GM12878 (cell line): ENCODE results near the gene PHYH. TPM values are rescaled to one million over a fixed set of nuclear protein-coding genes. Genes with fewer than 3 reads are reported as not detected.

Experiments
- ATAC-seq: fragments of 200-7000 bp; cut with Tn5 transposase; 3 replicates; pipeline ENCODE4 v1.9.1; 2020; ENCODE audit warnings: mild to moderate bottlenecking, moderate library complexity
- BruUV-seq: library from RNA; stranded (reverse); fragments of 400-500 nt; replicated peaks from 2 replicates; lab custom pipeline; 2021; lab: Mats Ljungman, UMichigan
- CTCF ChIA-PET: fragments of 300-600 bp; sonication (Branson Sonifier 250); formaldehyde crosslinking; extraction: SDS; loops from one replicate; lab custom pipeline; 2021; ENCODE audit warnings: inconsistent platforms; lab: Yijun Ruan, JAX
- POLR2A ChIA-PET: fragments of 350-600 bp; formaldehyde crosslinking; extraction: SDS; loops from one replicate; lab custom pipeline; 2021; ENCODE audit warnings: inconsistent platforms; lab: Charles Lee
- RAD21 ChIA-PET: fragments of 300-600 bp; sonication (Branson Sonifier 250); formaldehyde crosslinking; loops from one replicate; lab custom pipeline; 2023; ENCODE audit warnings: antibody characterized with exemption; ENCODE audit not compliant: unreplicated experiment; lab: Charles Lee
- SMC1A ChIA-PET: fragments of 300-600 bp; sonication (Branson Sonifier 250); formaldehyde crosslinking; loops from one replicate; lab custom pipeline; 2023; ENCODE audit not compliant: unreplicated experiment, uncharacterized antibody; lab: Charles Lee
- DNase-seq: peaks from one replicate; pipeline ENCODE4 v3.0.0-alpha.2; 2011; ENCODE audit warnings: low read depth, low spot score
- FAIRE-seq: peaks from 3 replicates; lab custom pipeline; 2011; peaks lifted over from hg19 to GRCh38; lab: Jason Lieb, UNC
- H2AFZ ChIP-seq: 2 replicates; pipeline ENCODE4 v1.6.0; 2011; ENCODE audit warnings: low read depth, low read length, control low read depth; ENCODE audit not compliant: control insufficient read depth
- H3K27ac ChIP-seq: 2 replicates; pipeline ENCODE4 v1.5.1; 2011; ENCODE audit warnings: control low read depth; ENCODE audit not compliant: control insufficient read depth, insufficient read depth
- H3K27me3 ChIP-seq, 2 experiments: replicated peaks in 1 of 2; 2 replicates each; pipeline versions ENCODE4 v1.6.0 to v1.6.1; 2011; ENCODE audit warnings: low read length in 1 of 2; ENCODE audit not compliant: control insufficient read depth in 2 of 2, insufficient read depth in 2 of 2
- H3K36me3 ChIP-seq, 2 experiments: 2 replicates each; pipeline ENCODE4 v1.5.1; 2011; ENCODE audit warnings: low read length in 1 of 2; ENCODE audit not compliant: control insufficient read depth in 2 of 2, insufficient read depth in 2 of 2
- H3K4me1 ChIP-seq: 2 replicates; pipeline ENCODE4 v1.6.1; 2011; ENCODE audit warnings: mild to moderate bottlenecking, low read length, moderate library complexity, mixed read lengths; ENCODE audit not compliant: control insufficient read depth, insufficient read depth
- H3K4me2 ChIP-seq: 2 replicates; pipeline ENCODE4 v1.6.0; 2011; ENCODE audit warnings: control low read depth; ENCODE audit not compliant: control insufficient read depth, insufficient read depth
- H3K4me3 ChIP-seq: fragments of 200-600 bp; sonication (generic); 2 replicates; pipeline ENCODE4 v1.5.1; 2016
- H3K79me2 ChIP-seq: 2 replicates; pipeline ENCODE4 v1.6.0; 2011; ENCODE audit warnings: low read length; ENCODE audit not compliant: control insufficient read depth, insufficient read depth
- H3K9ac ChIP-seq: 2 replicates; pipeline ENCODE4 v1.8.0; 2011; ENCODE audit warnings: low read length, control low read depth, mixed read lengths; ENCODE audit not compliant: control insufficient read depth, insufficient read depth
- H3K9me3 ChIP-seq: replicated peaks from 3 replicates; pipeline ENCODE4 v1.5.1; 2011; ENCODE audit warnings: mild to moderate bottlenecking, low read length; ENCODE audit not compliant: control insufficient read depth, insufficient read depth
- H4K20me1 ChIP-seq: 2 replicates; pipeline ENCODE4 v1.6.0; 2011; ENCODE audit not compliant: control insufficient read depth, insufficient read depth
- BRCA1 ChIP-seq: IDR thresholded peaks from 2 replicates; pipeline ENCODE4 v1.6.1; 2011; ENCODE audit warnings: low read depth, low read length, improper control_type of control experiment
- CREB1 ChIP-seq: IDR thresholded peaks from 2 replicates; pipeline ENCODE4 v1.6.1; 2012; ENCODE audit warnings: low read depth, mild to moderate bottlenecking, inconsistent platforms
- EGR1 ChIP-seq, 2 experiments: IDR thresholded peaks; 1 replicate in 1 of 2; 2 replicates in 1 of 2; pipeline ENCODE4 v1.6.1; 2011 to 2012; ENCODE audit warnings: low read depth in 2 of 2, low read length in 2 of 2, borderline replicate concordance in 1 of 2, mild to moderate bottlenecking in 1 of 2, moderate library complexity in 1 of 2
- FOXK2 ChIP-seq: fragments of 450-650 bp; IDR thresholded peaks from 2 replicates; pipeline ENCODE4 v1.6.1; 2017; ENCODE audit warnings: mild to moderate bottlenecking, moderate library complexity
- HDAC6 ChIP-seq: fragments of 200-600 bp; sonication (generic); IDR thresholded peaks from one replicate; pipeline ENCODE4 v1.8.0; 2017; ENCODE audit warnings: antibody characterized with exemption; ENCODE audit not compliant: unreplicated experiment
- IRF4 ChIP-seq: IDR thresholded peaks from 2 replicates; pipeline ENCODE4 v1.6.1; 2011; ENCODE audit warnings: low read depth, low read length
- POU2F2 ChIP-seq: IDR thresholded peaks from 3 replicates; pipeline ENCODE4 v1.6.1; 2011; ENCODE audit warnings: low read depth, mild to moderate bottlenecking, low read length, borderline replicate concordance
- TARDBP ChIP-seq: IDR thresholded peaks from 2 replicates; pipeline ENCODE4 v1.6.1; 2016; ENCODE audit warnings: borderline replicate concordance
- ZBED1 ChIP-seq: IDR thresholded peaks from 2 replicates; pipeline ENCODE4 v1.6.1; 2016; ENCODE audit warnings: borderline replicate concordance
- ZSCAN29 ChIP-seq: fragments of 450-650 bp; IDR thresholded peaks from 2 replicates; pipeline ENCODE4 v1.6.1; 2017; ENCODE audit warnings: mild to moderate bottlenecking, moderate library complexity
- WGBS: methylation state at CpG from one replicate; pipeline ENCODE4 v1.1.6; 2016; ENCODE audit warnings: low lambda C conversion rate; ENCODE audit not compliant: insufficient replicate concordance, insufficient coverage; ENCODE audit errors: missing lambda C conversion rate; 5-methylcytosine and 5-hydroxymethylcytosine counted together
- in situ Hi-C: fragments of 300-500 bp; cut with MboI; formaldehyde crosslinking; loops from 9 replicates; pipeline ENCODE4 v1.14.3; 2018; ENCODE audit warnings: mixed read lengths
- intact Hi-C: fragments of 100-400 bp; cut with micrococcal nuclease; formaldehyde crosslinking; loops from one replicate; pipeline ENCODE4 v1.14.2; 2022; ENCODE audit not compliant: unreplicated experiment
- polyA plus RNA-seq, 11 experiments: library from polyadenylated mRNA; depleted of rRNA in 4 of 11; unstranded in 6 of 11; stranded (reverse) in 5 of 11; fragments of >200 nt; fragmentation: Nextera tagmentation in 4 of 11; fragmentation: Illumina TruSeq in 1 of 11; extraction: Ambion mirVana in 4 of 11; extraction: Trizol in 1 of 11; gene quantifications; 1 replicate in 1 of 11; 2 replicates in 10 of 11; pipeline versions ENCODE4 v1.2.1 to v1.2.3, GENCODE V29; 2011 to 2016; ENCODE audit warnings: inconsistent platforms in 2 of 11, missing spikeins in 2 of 11, low read depth in 1 of 11
- total RNA-seq, 4 experiments: library from RNA; depleted of rRNA in 3 of 4; stranded (reverse); fragments of >200 nt in 3 of 4; fragmentation: Illumina TruSeq in 1 of 4; extraction: Trizol in 1 of 4; gene quantifications; 2 replicates each; pipeline versions ENCODE4 v1.2.1 to v1.2.3, GENCODE V29; 2013 to 2021
- TF ChIP-seq, protein P1 (sequence below): fragments of 450-650 bp; IDR thresholded peaks from 2 replicates; pipeline ENCODE4 v1.6.1; 2014; ENCODE audit warnings: mild to moderate bottlenecking
- TF ChIP-seq, protein P2 (sequence below): IDR thresholded peaks from 2 replicates; pipeline ENCODE4 v1.6.1; 2012; ENCODE audit warnings: mild to moderate bottlenecking, low read depth, low read length
- TF ChIP-seq, protein P3 (sequence below): fragments of 450-650 bp; IDR thresholded peaks from 2 replicates; pipeline ENCODE4 v1.6.1; 2018; ENCODE audit warnings: borderline replicate concordance, mild to moderate bottlenecking; ENCODE audit not compliant: partially characterized antibody
- TF ChIP-seq, protein P4 (sequence below): fragments of 450-650 bp; IDR thresholded peaks from 2 replicates; pipeline ENCODE4 v1.6.1; 2016; ENCODE audit warnings: mild to moderate bottlenecking, moderate library complexity, borderline replicate concordance

PHYH gene
- total and polyA plus RNA-seq, 10 of the 15 experiments (the other 5 are each of a cell fraction or from before 2014, with no cell fraction given): 3.2 to 10.3 (median 5.0) TPM

DNA sequence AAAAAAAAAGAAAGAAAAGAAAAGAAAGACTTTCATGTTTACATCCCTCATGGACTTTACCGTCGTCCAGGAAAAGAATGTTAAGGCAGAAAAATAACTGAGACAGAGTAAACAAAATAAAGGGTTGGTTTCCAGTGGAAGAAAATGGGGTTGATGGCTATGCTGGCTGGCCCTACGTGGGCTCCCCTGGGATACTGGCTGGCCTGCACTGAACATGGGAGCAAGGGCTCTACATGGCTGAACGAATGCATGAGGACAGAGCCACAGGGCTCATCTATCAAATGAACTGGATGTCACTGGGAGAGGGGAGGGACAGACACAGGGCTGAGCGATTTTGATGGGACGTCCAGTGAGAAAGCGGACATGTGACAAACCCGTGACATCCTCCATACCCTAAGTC is 63.2 kb downstream of the PHYH start:
- Histone ChIP-seq H3K4me3 (no peak overlapping the region), H3K4me1 (no peaks in the 10 kb centered on the region), H4K20me1 (no peaks in the 10 kb centered on the region), H3K9ac (no peak overlapping the region), H3K27ac (no peak overlapping the region), H2AFZ (no peak overlapping the region), H3K27me3 (no peaks in the 10 kb centered on the region), H3K79me2 (no peaks in the 10 kb centered on the region), H3K4me2 (no peak overlapping the region), H3K9me3 (no peaks in the 10 kb centered on the region), H3K36me3 (no peaks in the 10 kb centered on the region)
- SMC1A ChIA-PET: no interaction called here
- in situ Hi-C loops: no loop called here
- FAIRE-seq (no peak), ATAC-seq (no peak), DNase-seq (no peak)
- WGBS: 37% methylated on average over 8 of the region's 8 CpGs
- RAD21 ChIA-PET: no interaction called here
- POLR2A ChIA-PET: interaction anchor here (0.6 kb wide), 1 partner anchor 280 kb away, joined by 5 read pairs; no protein-coding TSS in a partner anchor
- no TSS peak for BruUV-seq
- CTCF ChIA-PET: no interaction called here
- intact Hi-C loops: no loop called here
- TF ChIP-seq, protein P1, sequence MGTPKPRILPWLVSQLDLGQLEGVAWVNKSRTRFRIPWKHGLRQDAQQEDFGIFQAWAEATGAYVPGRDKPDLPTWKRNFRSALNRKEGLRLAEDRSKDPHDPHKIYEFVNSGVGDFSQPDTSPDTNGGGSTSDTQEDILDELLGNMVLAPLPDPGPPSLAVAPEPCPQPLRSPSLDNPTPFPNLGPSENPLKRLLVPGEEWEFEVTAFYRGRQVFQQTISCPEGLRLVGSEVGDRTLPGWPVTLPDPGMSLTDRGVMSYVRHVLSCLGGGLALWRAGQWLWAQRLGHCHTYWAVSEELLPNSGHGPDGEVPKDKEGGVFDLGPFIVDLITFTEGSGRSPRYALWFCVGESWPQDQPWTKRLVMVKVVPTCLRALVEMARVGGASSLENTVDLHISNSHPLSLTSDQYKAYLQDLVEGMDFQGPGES: no peak
- no peak for TF ChIP-seq IRF4
- TF ChIP-seq POU2F2: no peak
- TF ChIP-seq EGR1 (IDR thresholded peaks at IDR 0.05; ENCODE audit: borderline replicate concordance in 1 of 2, low read depth in 2 of 2, low read length in 2 of 2): no peak
- no peak for TF ChIP-seq FOXK2
- TF ChIP-seq, protein P2, sequence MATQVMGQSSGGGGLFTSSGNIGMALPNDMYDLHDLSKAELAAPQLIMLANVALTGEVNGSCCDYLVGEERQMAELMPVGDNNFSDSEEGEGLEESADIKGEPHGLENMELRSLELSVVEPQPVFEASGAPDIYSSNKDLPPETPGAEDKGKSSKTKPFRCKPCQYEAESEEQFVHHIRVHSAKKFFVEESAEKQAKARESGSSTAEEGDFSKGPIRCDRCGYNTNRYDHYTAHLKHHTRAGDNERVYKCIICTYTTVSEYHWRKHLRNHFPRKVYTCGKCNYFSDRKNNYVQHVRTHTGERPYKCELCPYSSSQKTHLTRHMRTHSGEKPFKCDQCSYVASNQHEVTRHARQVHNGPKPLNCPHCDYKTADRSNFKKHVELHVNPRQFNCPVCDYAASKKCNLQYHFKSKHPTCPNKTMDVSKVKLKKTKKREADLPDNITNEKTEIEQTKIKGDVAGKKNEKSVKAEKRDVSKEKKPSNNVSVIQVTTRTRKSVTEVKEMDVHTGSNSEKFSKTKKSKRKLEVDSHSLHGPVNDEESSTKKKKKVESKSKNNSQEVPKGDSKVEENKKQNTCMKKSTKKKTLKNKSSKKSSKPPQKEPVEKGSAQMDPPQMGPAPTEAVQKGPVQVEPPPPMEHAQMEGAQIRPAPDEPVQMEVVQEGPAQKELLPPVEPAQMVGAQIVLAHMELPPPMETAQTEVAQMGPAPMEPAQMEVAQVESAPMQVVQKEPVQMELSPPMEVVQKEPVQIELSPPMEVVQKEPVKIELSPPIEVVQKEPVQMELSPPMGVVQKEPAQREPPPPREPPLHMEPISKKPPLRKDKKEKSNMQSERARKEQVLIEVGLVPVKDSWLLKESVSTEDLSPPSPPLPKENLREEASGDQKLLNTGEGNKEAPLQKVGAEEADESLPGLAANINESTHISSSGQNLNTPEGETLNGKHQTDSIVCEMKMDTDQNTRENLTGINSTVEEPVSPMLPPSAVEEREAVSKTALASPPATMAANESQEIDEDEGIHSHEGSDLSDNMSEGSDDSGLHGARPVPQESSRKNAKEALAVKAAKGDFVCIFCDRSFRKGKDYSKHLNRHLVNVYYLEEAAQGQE: no peak
- no peak for TF ChIP-seq ZBED1
- TF ChIP-seq, protein P3, sequence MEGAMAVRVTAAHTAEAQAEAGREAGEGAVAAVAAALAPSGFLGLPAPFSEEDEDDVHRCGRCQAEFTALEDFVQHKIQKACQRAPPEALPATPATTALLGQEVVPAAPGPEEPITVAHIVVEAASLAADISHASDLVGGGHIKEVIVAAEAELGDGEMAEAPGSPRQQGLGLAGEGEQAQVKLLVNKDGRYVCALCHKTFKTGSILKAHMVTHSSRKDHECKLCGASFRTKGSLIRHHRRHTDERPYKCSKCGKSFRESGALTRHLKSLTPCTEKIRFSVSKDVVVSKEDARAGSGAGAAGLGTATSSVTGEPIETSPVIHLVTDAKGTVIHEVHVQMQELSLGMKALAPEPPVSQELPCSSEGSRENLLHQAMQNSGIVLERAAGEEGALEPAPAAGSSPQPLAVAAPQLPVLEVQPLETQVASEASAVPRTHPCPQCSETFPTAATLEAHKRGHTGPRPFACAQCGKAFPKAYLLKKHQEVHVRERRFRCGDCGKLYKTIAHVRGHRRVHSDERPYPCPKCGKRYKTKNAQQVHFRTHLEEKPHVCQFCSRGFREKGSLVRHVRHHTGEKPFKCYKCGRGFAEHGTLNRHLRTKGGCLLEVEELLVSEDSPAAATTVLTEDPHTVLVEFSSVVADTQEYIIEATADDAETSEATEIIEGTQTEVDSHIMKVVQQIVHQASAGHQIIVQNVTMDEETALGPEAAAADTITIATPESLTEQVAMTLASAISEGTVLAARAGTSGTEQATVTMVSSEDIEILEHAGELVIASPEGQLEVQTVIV: no peak
- no peak for TF ChIP-seq ZSCAN29
- no peak for TF ChIP-seq BRCA1
- no peak for TF ChIP-seq HDAC6
- no peak for TF ChIP-seq CREB1
- no peak for TF ChIP-seq TARDBP
- TF ChIP-seq, protein P4, sequence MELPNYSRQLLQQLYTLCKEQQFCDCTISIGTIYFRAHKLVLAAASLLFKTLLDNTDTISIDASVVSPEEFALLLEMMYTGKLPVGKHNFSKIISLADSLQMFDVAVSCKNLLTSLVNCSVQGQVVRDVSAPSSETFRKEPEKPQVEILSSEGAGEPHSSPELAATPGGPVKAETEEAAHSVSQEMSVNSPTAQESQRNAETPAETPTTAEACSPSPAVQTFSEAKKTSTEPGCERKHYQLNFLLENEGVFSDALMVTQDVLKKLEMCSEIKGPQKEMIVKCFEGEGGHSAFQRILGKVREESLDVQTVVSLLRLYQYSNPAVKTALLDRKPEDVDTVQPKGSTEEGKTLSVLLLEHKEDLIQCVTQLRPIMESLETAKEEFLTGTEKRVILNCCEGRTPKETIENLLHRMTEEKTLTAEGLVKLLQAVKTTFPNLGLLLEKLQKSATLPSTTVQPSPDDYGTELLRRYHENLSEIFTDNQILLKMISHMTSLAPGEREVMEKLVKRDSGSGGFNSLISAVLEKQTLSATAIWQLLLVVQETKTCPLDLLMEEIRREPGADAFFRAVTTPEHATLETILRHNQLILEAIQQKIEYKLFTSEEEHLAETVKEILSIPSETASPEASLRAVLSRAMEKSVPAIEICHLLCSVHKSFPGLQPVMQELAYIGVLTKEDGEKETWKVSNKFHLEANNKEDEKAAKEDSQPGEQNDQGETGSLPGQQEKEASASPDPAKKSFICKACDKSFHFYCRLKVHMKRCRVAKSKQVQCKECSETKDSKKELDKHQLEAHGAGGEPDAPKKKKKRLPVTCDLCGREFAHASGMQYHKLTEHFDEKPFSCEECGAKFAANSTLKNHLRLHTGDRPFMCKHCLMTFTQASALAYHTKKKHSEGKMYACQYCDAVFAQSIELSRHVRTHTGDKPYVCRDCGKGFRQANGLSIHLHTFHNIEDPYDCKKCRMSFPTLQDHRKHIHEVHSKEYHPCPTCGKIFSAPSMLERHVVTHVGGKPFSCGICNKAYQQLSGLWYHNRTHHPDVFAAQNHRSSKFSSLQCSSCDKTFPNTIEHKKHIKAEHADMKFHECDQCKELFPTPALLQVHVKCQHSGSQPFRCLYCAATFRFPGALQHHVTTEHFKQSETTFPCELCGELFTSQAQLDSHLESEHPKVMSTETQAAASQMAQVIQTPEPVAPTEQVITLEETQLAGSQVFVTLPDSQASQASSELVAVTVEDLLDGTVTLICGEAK: no peak
